Uterus (tissue), 2 donors: Measurements from ENCODE around the gene C1QTNF5.

Experiments used
- POLR2A ChIP-seq, 2 donors: fragments of 450-650 bp; IDR thresholded peaks; one replicate each; pipeline ENCODE4 v1.6.1; 2016; ENCODE audit warnings: antibody characterized with exemption in 2 of 2, mild to moderate bottlenecking in 1 of 2, moderate library complexity in 1 of 2
- TF ChIP-seq, protein P1 (sequence below), 4 experiments: fragments of 200-600 bp in 2 of 4; fragments of 450-650 bp in 2 of 4; sonication (generic) in 2 of 4; IDR thresholded peaks; one replicate each; pipeline ENCODE4 v1.5.1; 2016 to 2019; ENCODE audit warnings: antibody characterized with exemption in 4 of 4, mild to moderate bottlenecking in 2 of 4, moderate library complexity in 1 of 4

DNA sequence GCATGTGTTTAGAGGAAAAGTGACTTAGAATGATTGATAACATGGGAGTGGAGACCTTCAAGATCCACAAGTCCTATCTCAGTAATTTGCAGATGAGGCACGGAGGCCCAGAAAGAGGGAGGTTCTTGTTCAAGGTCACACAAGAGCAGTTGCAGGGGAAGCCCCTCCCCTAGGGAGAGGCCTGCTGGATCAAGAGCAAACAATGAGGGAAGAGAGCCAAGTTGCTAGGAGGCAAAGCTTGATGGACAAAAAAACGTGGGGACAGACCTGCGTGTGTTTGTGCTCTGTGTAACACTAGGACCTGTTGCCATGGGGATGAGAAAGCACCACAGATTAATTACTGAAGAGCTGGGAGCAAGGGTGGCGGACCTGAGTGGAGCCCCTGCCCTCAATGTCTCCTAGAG is 12.2 kb upstream of the C1QTNF5 start:
- TF ChIP-seq POLR2A (IDR thresholded peaks at IDR 0.05), result no peak
- TF ChIP-seq, protein P1, sequence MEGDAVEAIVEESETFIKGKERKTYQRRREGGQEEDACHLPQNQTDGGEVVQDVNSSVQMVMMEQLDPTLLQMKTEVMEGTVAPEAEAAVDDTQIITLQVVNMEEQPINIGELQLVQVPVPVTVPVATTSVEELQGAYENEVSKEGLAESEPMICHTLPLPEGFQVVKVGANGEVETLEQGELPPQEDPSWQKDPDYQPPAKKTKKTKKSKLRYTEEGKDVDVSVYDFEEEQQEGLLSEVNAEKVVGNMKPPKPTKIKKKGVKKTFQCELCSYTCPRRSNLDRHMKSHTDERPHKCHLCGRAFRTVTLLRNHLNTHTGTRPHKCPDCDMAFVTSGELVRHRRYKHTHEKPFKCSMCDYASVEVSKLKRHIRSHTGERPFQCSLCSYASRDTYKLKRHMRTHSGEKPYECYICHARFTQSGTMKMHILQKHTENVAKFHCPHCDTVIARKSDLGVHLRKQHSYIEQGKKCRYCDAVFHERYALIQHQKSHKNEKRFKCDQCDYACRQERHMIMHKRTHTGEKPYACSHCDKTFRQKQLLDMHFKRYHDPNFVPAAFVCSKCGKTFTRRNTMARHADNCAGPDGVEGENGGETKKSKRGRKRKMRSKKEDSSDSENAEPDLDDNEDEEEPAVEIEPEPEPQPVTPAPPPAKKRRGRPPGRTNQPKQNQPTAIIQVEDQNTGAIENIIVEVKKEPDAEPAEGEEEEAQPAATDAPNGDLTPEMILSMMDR (IDR thresholded peaks at IDR 0.05), result no peak
